HCT116 (cell line): ENCODE data around the gene NACC1. TPM values are rescaled to one million over a fixed set of nuclear protein-coding genes. Genes with fewer than 3 reads are reported as not detected.

Experiments
- ATAC-seq: fragments of 200-7000 bp; cut with Tn5 transposase; 2 replicates; pipeline ENCODE4 v1.9.1; 2020; ENCODE audit warnings: mild to moderate bottlenecking, moderate library complexity
- BruUV-seq: library from RNA; stranded (reverse); fragments of 400-500 nt; replicated peaks from 2 replicates; lab custom pipeline; 2021; lab: Mats Ljungman, UMichigan
- CTCF ChIA-PET: fragments of 300-600 bp; sonication (Branson Sonifier 250); formaldehyde crosslinking; loops from one replicate; lab custom pipeline; 2021; ENCODE audit warnings: antibody characterized with exemption; lab: Charles Lee
- POLR2A ChIA-PET: fragments of 300-600, 350-600 bp; sonication (Branson Sonifier 250); formaldehyde crosslinking; loops from one replicate; lab custom pipeline; 2021; ENCODE audit warnings: antibody characterized with exemption; lab: Charles Lee
- RAD21 ChIA-PET, 2 experiments: fragments of 300-600 bp; sonication (Branson Sonifier 250); formaldehyde crosslinking; loops; one replicate each; lab custom pipeline; 2023; ENCODE audit warnings: low total read pairs in 2 of 2; ENCODE audit not compliant: uncharacterized antibody in 2 of 2, unreplicated experiment in 2 of 2, low non-redundant PET in 1 of 2; lab: Charles Lee
- DNase-seq: peaks from one replicate; pipeline ENCODE4 v3.0.0-alpha.2; 2010; ENCODE audit warnings: low read depth, low spot score
- H2AFZ ChIP-seq: fragments of 200-600 bp; shearing (Covaris generic), sonication (generic); 2 replicates; pipeline ENCODE4 v1.6.1; 2017; ENCODE audit warnings: low read depth, mixed run types, mixed read lengths, antibody characterized with exemption, low read length; ENCODE audit not compliant: poor library complexity, severe bottlenecking
- H3K27ac ChIP-seq: 2 replicates; pipeline ENCODE4 v1.5.1; 2012; ENCODE audit warnings: low read depth, low read length
- H3K27me3 ChIP-seq: fragments of 200-600 bp; sonication (generic); 2 replicates; pipeline ENCODE4 v1.6.1; 2016; ENCODE audit warnings: mixed run types, low read length, mixed read lengths; ENCODE audit not compliant: insufficient read depth
- H3K36me3 ChIP-seq, 2 experiments: fragments of 200-500 bp in 1 of 2; fragments of 200-600 bp in 1 of 2; sonication (Bioruptor generic) in 1 of 2; sonication (generic) in 1 of 2; 2 replicates each; pipeline versions ENCODE4 v1.5.1 to v1.6.1; 2014 to 2016; ENCODE audit warnings: low read length in 2 of 2, inconsistent platforms in 1 of 2, mixed read lengths in 1 of 2, mixed run types in 1 of 2; ENCODE audit not compliant: insufficient read depth in 2 of 2, control insufficient read depth in 1 of 2
- H3K4me1 ChIP-seq, 2 experiments: fragments of 200-600 bp in 1 of 2; sonication (generic) in 1 of 2; 2 replicates each; pipeline versions ENCODE4 v1.5.1 to v1.6.1; 2012 to 2017; ENCODE audit warnings: low read length in 2 of 2, inconsistent platforms in 1 of 2, mild to moderate bottlenecking in 1 of 2, mixed read lengths in 1 of 2, mixed run types in 1 of 2, moderate library complexity in 1 of 2; ENCODE audit not compliant: insufficient read depth in 2 of 2, control insufficient read depth in 1 of 2
- H3K4me2 ChIP-seq: fragments of 200-600 bp; sonication (generic); 2 replicates; pipeline ENCODE4 v1.6.1; 2017; ENCODE audit warnings: mixed run types, low read length, mixed read lengths
- H3K4me3 ChIP-seq, 2 experiments: fragments of 200-600 bp in 1 of 2; sonication (generic) in 1 of 2; replicated peaks in 1 of 2; 2 replicates each; pipeline ENCODE4 v1.5.1; 2011 to 2016; ENCODE audit warnings: low read length in 2 of 2, control low read depth in 1 of 2, low read depth in 1 of 2, mild to moderate bottlenecking in 1 of 2, mixed read lengths in 1 of 2, mixed run types in 1 of 2
- H3K79me2 ChIP-seq: fragments of 200-600 bp; sonication (generic); 2 replicates; pipeline ENCODE4 v1.6.1; 2017; ENCODE audit warnings: mild to moderate bottlenecking, mixed run types, low read length, moderate library complexity, mixed read lengths; ENCODE audit not compliant: insufficient read depth
- H3K9ac ChIP-seq: fragments of 200-600 bp; sonication (generic); 2 replicates; pipeline ENCODE4 v1.6.1; 2016; ENCODE audit warnings: low read length, mixed read lengths
- H3K9me2 ChIP-seq: fragments of 200-600 bp; sonication (generic), shearing (Covaris generic); 2 replicates; pipeline ENCODE4 v1.6.1; 2017; ENCODE audit warnings: mixed run types, mild to moderate bottlenecking, moderate library complexity; ENCODE audit not compliant: insufficient read depth
- H3K9me3 ChIP-seq, 2 experiments: fragments of 200-500 bp in 1 of 2; fragments of 200-600 bp in 1 of 2; sonication (Bioruptor generic) in 1 of 2; sonication (generic) in 1 of 2; 2 replicates each; pipeline ENCODE4 v1.6.1; 2014 to 2017; ENCODE audit warnings: low read length in 2 of 2, mixed read lengths in 2 of 2, inconsistent platforms in 1 of 2, low read depth in 1 of 2, mild to moderate bottlenecking in 1 of 2, mixed run types in 1 of 2, moderate library complexity in 1 of 2; ENCODE audit not compliant: control insufficient read depth in 1 of 2, insufficient read depth in 1 of 2
- H4K20me1 ChIP-seq: fragments of 200-600 bp; sonication (generic), shearing (Covaris generic); 2 replicates; pipeline ENCODE4 v1.6.1; 2017; ENCODE audit warnings: mixed run types, mild to moderate bottlenecking, moderate library complexity; ENCODE audit not compliant: insufficient read depth
- ATF3 ChIP-seq: IDR thresholded peaks from 2 replicates; pipeline ENCODE4 v1.6.1; 2012
- CTCF ChIP-seq, 3 experiments: fragments of 200-600 bp in 1 of 3; sonication (generic) in 1 of 3; IDR thresholded peaks in 2 of 3; conservative IDR thresholded peaks in 1 of 3; 2 replicates each; pipeline ENCODE4 v1.5.1; 2012 to 2017; ENCODE audit warnings: low read depth in 2 of 3, low read length in 2 of 3, antibody characterized with exemption in 1 of 3, borderline replicate concordance in 1 of 3, control low read depth in 1 of 3, mild to moderate bottlenecking in 1 of 3, mixed read lengths in 1 of 3, mixed run types in 1 of 3, moderate library complexity in 1 of 3; ENCODE audit not compliant: insufficient read depth in 1 of 3
- EGR1 ChIP-seq: IDR thresholded peaks from 2 replicates; pipeline ENCODE4 v1.6.1; 2012; ENCODE audit warnings: low read depth
- ELF1 ChIP-seq: IDR thresholded peaks from 2 replicates; pipeline ENCODE4 v1.6.1; 2012; ENCODE audit warnings: low read depth, borderline replicate concordance
- EZH2 ChIP-seq: fragments of 200-600 bp; sonication (generic); IDR thresholded peaks from 2 replicates; pipeline ENCODE4 v1.6.1; 2017; ENCODE audit warnings: antibody characterized with exemption, mixed run types
- EZH2phosphoT487 ChIP-seq: fragments of 200-600 bp; IDR thresholded peaks from 2 replicates; pipeline ENCODE4 v1.6.1; 2018; ENCODE audit warnings: antibody characterized with exemption, borderline replicate concordance
- FOSL1 ChIP-seq: IDR thresholded peaks from 2 replicates; pipeline ENCODE4 v1.6.1; 2012; ENCODE audit warnings: low read depth
- POLR2A ChIP-seq: IDR thresholded peaks from 2 replicates; pipeline ENCODE4 v1.7.0; 2011; ENCODE audit warnings: borderline replicate concordance; ENCODE audit not compliant: insufficient read depth, insufficient read length; ENCODE audit errors: extremely low read depth
- POLR2AphosphoS5 ChIP-seq: IDR thresholded peaks from 2 replicates; pipeline ENCODE4 v1.6.1; 2011; ENCODE audit warnings: mild to moderate bottlenecking, low read depth, low read length, moderate library complexity
- SP1 ChIP-seq: IDR thresholded peaks from 2 replicates; pipeline ENCODE4 v1.6.1; 2012; ENCODE audit warnings: low read depth
- SRF ChIP-seq: IDR thresholded peaks from 2 replicates; pipeline ENCODE4 v1.6.1; 2012; ENCODE audit warnings: low read depth
- TCF7L2 ChIP-seq: IDR thresholded peaks from 2 replicates; pipeline ENCODE4 v1.7.0; 2011; ENCODE audit warnings: borderline replicate concordance, inconsistent platforms; ENCODE audit not compliant: insufficient read depth, insufficient read length; ENCODE audit errors: extremely low read depth
- ZBTB33 ChIP-seq: IDR thresholded peaks from 2 replicates; pipeline ENCODE4 v1.6.1; 2011; ENCODE audit warnings: mild to moderate bottlenecking, low read length, moderate library complexity; ENCODE audit not compliant: insufficient replicate concordance; ENCODE audit errors: extremely low read depth
- ZFX ChIP-seq: fragments of 450-650 bp; IDR thresholded peaks from 2 replicates; pipeline ENCODE4 v1.6.1; 2017
- intact Hi-C: fragments of 100-400 bp; cut with micrococcal nuclease; formaldehyde crosslinking; loops from 2 replicates; pipeline ENCODE4 v1.10.0; 2022
- total RNA-seq: library from RNA; stranded (reverse); gene quantifications from one replicate; pipeline ENCODE4 v1.2.1, GENCODE V29; 2021; ENCODE audit not compliant: unreplicated experiment

Gene NACC1
- total RNA-seq, 1 experiment from 2014 or later, result 181 TPM

DNA sequence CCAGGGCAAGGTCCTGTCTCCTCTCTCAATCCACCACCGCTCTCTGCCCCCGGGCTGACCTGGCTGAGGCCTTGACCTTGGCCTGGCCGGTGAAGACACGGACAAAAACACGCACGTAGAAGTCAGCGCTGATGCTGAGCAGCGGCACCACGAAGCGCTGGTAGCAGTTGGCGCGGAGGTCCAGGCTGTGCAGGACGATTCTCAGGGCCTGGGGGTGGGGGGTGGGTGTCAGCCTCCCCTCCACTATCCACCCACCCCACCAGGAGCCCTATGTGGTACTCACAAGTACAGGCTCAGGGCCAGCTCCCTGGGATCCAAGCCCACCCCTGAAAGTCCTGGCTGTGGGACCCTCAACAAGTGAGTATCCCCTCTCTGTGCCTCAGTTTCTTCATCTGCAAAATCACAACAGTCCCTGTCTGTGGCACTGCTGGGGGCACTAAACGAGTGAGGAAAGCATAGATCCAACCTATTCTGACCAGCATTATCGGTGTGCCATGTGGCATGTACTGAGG is 7.9 kb upstream of the NACC1 start:
- ATAC-seq, result no peak
- Histone ChIP-seq H3K9me3 (no peaks in the 10 kb centered on the region), H3K4me1 (peaks cover 3 to 4% of the 10 kb centered on the region in 2 experiments; a peak in 3 of 4 replicates), H3K4me3 (no peak overlapping the region), H3K9ac (no peak overlapping the region), H3K4me2 (no peak overlapping the region), H3K79me2 (peaks cover 18% of the 10 kb centered on the region), H3K27me3 (no peaks in the 10 kb centered on the region), H4K20me1 (no peaks in the 10 kb centered on the region), H2AFZ (no peak overlapping the region), H3K27ac (no peak overlapping the region), H3K9me2 (no peaks in the 10 kb centered on the region), H3K36me3 (peaks cover 8 to 35% of the 10 kb centered on the region in 2 experiments; a peak in 3 of 4 replicates)
- intact Hi-C loops, result no loop called here
- RAD21 ChIA-PET, result no interaction called here
- TF ChIP-seq TCF7L2 (no peak), EZH2phosphoT487 (no peak), ZBTB33 (no peak), FOSL1 (no peak), EGR1 (no peak), SP1 (no peak), POLR2AphosphoS5 (no peak), EZH2 (no peak), CTCF (IDR thresholded peaks at IDR 0.05 in 2 of 3, conservative IDR thresholded peaks at IDR 0.05 in 1 of 3; ENCODE audit: borderline replicate concordance in 1 of 3, insufficient read depth in 1 of 3, low read depth in 2 of 3, low read length in 2 of 3) (no peak), ZFX (no peak), SRF (no peak), POLR2A (no peak), ATF3 (no peak), ELF1 (no peak)
- POLR2A ChIA-PET, result no interaction called here
- no peak for DNase-seq
- BruUV-seq, result no TSS peak
- CTCF ChIA-PET, result no interaction called here
